GM19467 (cell line): ENCODE measurements around the gene ZNF593.

Experiments
- ATAC-seq: cut with Tn5 transposase; IDR thresholded peaks from one replicate; pipeline ENCODE4 v1.9.1; 2021; ENCODE audit warnings: mild to moderate bottlenecking, moderate library complexity; ENCODE audit not compliant: unreplicated experiment

The ZNF593 gene

GRCh38 chr1:26169669-26170471 lies at the start of gene ZNF593:
ZNF593 (plus strand) TSS chr1:26169908; CDS start chr1:26169984, 76 bp downstream.
- ATAC-seq = peak; percentile 89

- no peak for ATAC-seq
Measured at GRCh38 chr1:26121854-26122773, 47.6 kb upstream of the ZNF593 start.

- no peak for ATAC-seq
Measured at GRCh38 chr1:26122988-26123973, 46.4 kb upstream of the ZNF593 start.

GRCh38 chr1:26124418-26125331 lies 45.0 kb upstream of the ZNF593 start:
- ATAC-seq = no peak

- ATAC-seq = no peak
Measured at GRCh38 chr1:26125382-26125781, 44.3 kb upstream of the ZNF593 start.

GRCh38 chr1:26125946-26126320 lies 43.8 kb upstream of the ZNF593 start:
- no peak for ATAC-seq

GRCh38 chr1:26126321-26127084 lies 43.2 kb upstream of the ZNF593 start:
- ATAC-seq = peak; percentile 69

- no peak for ATAC-seq
Measured at GRCh38 chr1:26127235-26128163, 42.2 kb upstream of the ZNF593 start.

- no peak for ATAC-seq
Measured at GRCh38 chr1:26129778-26130177, 39.9 kb upstream of the ZNF593 start.

- no peak for ATAC-seq
Measured at GRCh38 chr1:26130695-26131094, 39.0 kb upstream of the ZNF593 start.

GRCh38 chr1:26132128-26132833 lies 37.4 kb upstream of the ZNF593 start:
- no peak for ATAC-seq

GRCh38 chr1:26132834-26133167 lies 36.9 kb upstream of the ZNF593 start:
- ATAC-seq = no peak

GRCh38 chr1:26134466-26134865 lies 35.2 kb upstream of the ZNF593 start:
- ATAC-seq = no peak

- no peak for ATAC-seq
Measured at GRCh38 chr1:26138974-26139558, 30.6 kb upstream of the ZNF593 start.

- ATAC-seq = no peak
Measured at GRCh38 chr1:26142159-26142558, 27.5 kb upstream of the ZNF593 start.

GRCh38 chr1:26145041-26145959 lies 24.4 kb upstream of the ZNF593 start:
- no peak for ATAC-seq
